PC-3 (cell line): ENCODE measurements around the gene PIGT. TPM values are rescaled to one million over a fixed set of nuclear protein-coding genes. Genes with fewer than 3 reads are reported as not detected.

Source experiments
- ATAC-seq: fragments of 200-7000 bp; cut with Tn5 transposase; 2 replicates; pipeline ENCODE4 v1.9.1; 2020; ENCODE audit warnings: mild to moderate bottlenecking, moderate library complexity
- BruUV-seq: library from RNA; stranded (reverse); fragments of 400-500 nt; replicated peaks from 2 replicates; lab custom pipeline; 2021; lab: Mats Ljungman, UMichigan
- CTCF ChIA-PET: fragments of 300-600 bp; sonication (Branson Sonifier 250); formaldehyde crosslinking; loops from one replicate; lab custom pipeline; 2022; ENCODE audit warnings: antibody characterized with exemption; lab: Charles Lee
- POLR2A ChIA-PET: fragments of 300-600 bp; sonication (Branson Sonifier 250); formaldehyde crosslinking; loops from one replicate; lab custom pipeline; 2022; ENCODE audit warnings: antibody characterized with exemption; ENCODE audit not compliant: unreplicated experiment; lab: Charles Lee
- DNase-seq: peaks from one replicate; pipeline ENCODE4 v3.0.0-alpha.2; 2015
- H2AFZ ChIP-seq: fragments of 300-600 bp; sonication (generic); 2 replicates; pipeline ENCODE4 v1.6.0; 2016; ENCODE audit warnings: antibody characterized with exemption, low read length
- H3F3A ChIP-seq: fragments of 300-600 bp; sonication (generic); one replicate; pipeline ENCODE4 v1.6.0; 2017; ENCODE audit warnings: antibody characterized with exemption, low read length, control low read depth, mild to moderate bottlenecking; ENCODE audit not compliant: unreplicated experiment
- H3K27ac ChIP-seq: fragments of 300-600 bp; sonication (generic); 2 replicates; pipeline ENCODE4 v1.5.1; 2016; ENCODE audit warnings: mild to moderate bottlenecking, low read length
- H3K27me3 ChIP-seq: fragments of 300-600 bp; sonication (generic); 2 replicates; pipeline ENCODE4 v1.6.1; 2016; ENCODE audit warnings: low read length, mixed read lengths
- H3K36me3 ChIP-seq: fragments of 300-600 bp; sonication (generic); 2 replicates; pipeline ENCODE4 v1.6.1; 2016; ENCODE audit warnings: low read depth, mixed run types, low read length, mixed read lengths
- H3K4me1 ChIP-seq: fragments of 300-600 bp; sonication (generic); 2 replicates; pipeline ENCODE4 v1.5.1; 2016; ENCODE audit warnings: low read length; ENCODE audit not compliant: insufficient read depth
- H3K4me2 ChIP-seq: fragments of 300-600 bp; sonication (generic); 2 replicates; pipeline ENCODE4 v1.6.0; 2016; ENCODE audit warnings: low read length
- H3K4me3 ChIP-seq: fragments of 300-600 bp; sonication (generic); 2 replicates; pipeline ENCODE4 v1.5.1; 2016; ENCODE audit warnings: mild to moderate bottlenecking, low read length, mixed read lengths
- H3K79me2 ChIP-seq: fragments of 300-600 bp; sonication (generic); 2 replicates; pipeline ENCODE4 v1.6.1; 2017; ENCODE audit warnings: low read length, mixed read lengths
- H3K9ac ChIP-seq: fragments of 300-600 bp; sonication (generic); 2 replicates; pipeline ENCODE4 v1.6.0; 2016; ENCODE audit warnings: mild to moderate bottlenecking, low read length
- H3K9me2 ChIP-seq: fragments of 300-600 bp; sonication (generic); replicated peaks from 2 replicates; pipeline ENCODE4 v1.6.1; 2016; ENCODE audit warnings: mixed run types, low read length, mixed read lengths
- H3K9me3 ChIP-seq: fragments of 300-600 bp; sonication (generic); 2 replicates; pipeline ENCODE4 v1.6.1; 2016; ENCODE audit warnings: low read length, mixed read lengths
- H4K20me1 ChIP-seq: fragments of 300-600 bp; sonication (generic); 2 replicates; pipeline ENCODE4 v1.6.1; 2016; ENCODE audit warnings: low read length, mixed read lengths
- CTCF ChIP-seq: fragments of 300-600 bp; sonication (generic); conservative IDR thresholded peaks from 2 replicates; pipeline ENCODE4 v1.5.1; 2017; ENCODE audit warnings: antibody characterized with exemption, low read depth, mild to moderate bottlenecking, low read length
- EZH2 ChIP-seq: fragments of 300-600 bp; sonication (generic); IDR thresholded peaks from one replicate; pipeline ENCODE4 v1.6.1; 2017; ENCODE audit warnings: antibody characterized with exemption, mild to moderate bottlenecking, low read length; ENCODE audit not compliant: unreplicated experiment
- EZH2phosphoT487 ChIP-seq: fragments of 300-600 bp; sonication (generic); IDR thresholded peaks from 2 replicates; pipeline ENCODE4 v1.6.1; 2018; ENCODE audit warnings: mild to moderate bottlenecking, antibody characterized with exemption, low read length, borderline replicate concordance
- intact Hi-C: fragments of 100-400 bp; cut with micrococcal nuclease; formaldehyde crosslinking; loops from 2 replicates; pipeline ENCODE4 v1.9.0; 2023
- total RNA-seq: library from RNA; depleted of rRNA; stranded (reverse); fragments of >200 nt; gene quantifications from 2 replicates; pipeline ENCODE4 v1.2.3, GENCODE V29; 2014

Gene PIGT
- total RNA-seq, 1 experiment from 2014 or later = 129 TPM

GRCh38 chr20:45444050-45444449, 28.1 kb downstream of the PIGT start:
- CTCF ChIA-PET = no interaction called here
- no peaks in the 10 kb centered on the region for H3F3A ChIP-seq
- no peaks in the 10 kb centered on the region for H3K27me3 ChIP-seq
- H3K27ac ChIP-seq = no peak overlapping the region
- no peak overlapping the region for H3K4me3 ChIP-seq
- H2AFZ ChIP-seq = no peak overlapping the region
- no peaks in the 10 kb centered on the region for H3K9me3 ChIP-seq
- intact Hi-C loops = no loop called here
- H3K79me2 ChIP-seq = no peaks in the 10 kb centered on the region
- H4K20me1 ChIP-seq = no peaks in the 10 kb centered on the region
- no peak overlapping the region for H3K4me2 ChIP-seq
- H3K4me1 ChIP-seq = peaks cover 25% of the 10 kb centered on the region
- H3K9ac ChIP-seq = no peak overlapping the region
- ATAC-seq = 0 out of 2 replicates have a peak, but pooled peaks have one; percentile 23
- POLR2A ChIA-PET = no interaction called here
- DNase-seq = peak; percentile 34
- no peak for TF ChIP-seq EZH2
- no peak for TF ChIP-seq EZH2phosphoT487
- TF ChIP-seq CTCF = no peak
- H3K36me3 ChIP-seq = no peaks in the 10 kb centered on the region
- no TSS peak for BruUV-seq
- no peaks in the 10 kb centered on the region for H3K9me2 ChIP-seq

GRCh38 chr20:45445805-45446562, 30.0 kb downstream of the PIGT start:
- no peaks in the 10 kb centered on the region for H4K20me1 ChIP-seq
- BruUV-seq = no TSS peak
- H3K79me2 ChIP-seq = no peaks in the 10 kb centered on the region
- H3K36me3 ChIP-seq = no peaks in the 10 kb centered on the region
- H3K4me2 ChIP-seq = no peak overlapping the region
- TF ChIP-seq CTCF (peak; percentile 82), EZH2phosphoT487 (no peak)
- H3K9me3 ChIP-seq = no peaks in the 10 kb centered on the region
- H3K9me2 ChIP-seq = no peaks in the 10 kb centered on the region
- peak; percentile 76 for DNase-seq
- H3F3A ChIP-seq = no peaks in the 10 kb centered on the region
- no peaks in the 10 kb centered on the region for H3K27me3 ChIP-seq
- intact Hi-C loops = no loop called here
- ChIA-PET POLR2A (no interaction called here), CTCF (no interaction called here)
- ATAC-seq = peak; percentile 89
- no peak overlapping the region for H3K4me3 ChIP-seq
- no peak overlapping the region for H3K27ac ChIP-seq
- no peak overlapping the region for H3K9ac ChIP-seq
- peaks cover 16% of the 10 kb centered on the region for H3K4me1 ChIP-seq
- H2AFZ ChIP-seq = no peak overlapping the region

GRCh38 chr20:45448270-45448669, 32.3 kb downstream of the PIGT start:
- no peaks in the 10 kb centered on the region for H3F3A ChIP-seq
- no peak overlapping the region for H3K27ac ChIP-seq
- H3K9me3 ChIP-seq = no peaks in the 10 kb centered on the region
- TF ChIP-seq EZH2 (no peak), EZH2phosphoT487 (no peak), CTCF (no peak)
- no peak overlapping the region for H3K4me3 ChIP-seq
- H3K4me2 ChIP-seq = no peak overlapping the region
- H2AFZ ChIP-seq = no peak overlapping the region
- H3K36me3 ChIP-seq = no peaks in the 10 kb centered on the region
- BruUV-seq = no TSS peak
- no peaks in the 10 kb centered on the region for H3K79me2 ChIP-seq
- ATAC-seq = peak; percentile 46
- no peaks in the 10 kb centered on the region for H3K9me2 ChIP-seq
- intact Hi-C loops = no loop called here
- H3K4me1 ChIP-seq = peaks cover 16% of the 10 kb centered on the region
- no peak overlapping the region for H3K9ac ChIP-seq
- peak; percentile 54 for DNase-seq
- no peaks in the 10 kb centered on the region for H3K27me3 ChIP-seq
- CTCF ChIA-PET = interaction anchor here (0.6 kb wide), 1 partner anchor 130 kb away, joined by 3 read pairs; no protein-coding TSS in a partner anchor
- POLR2A ChIA-PET = no interaction called here
- H4K20me1 ChIP-seq = no peaks in the 10 kb centered on the region
